DND-41 (cell line): ENCODE results near the gene STRN4.

ENCODE experiments used
- ATAC-seq: fragments of 200-7000 bp; cut with Tn5 transposase; 3 replicates; pipeline ENCODE4 v1.9.1; 2021; ENCODE audit warnings: low read depth; ENCODE audit not compliant: insufficient read depth
- DNase-seq: peaks from one replicate; pipeline ENCODE4 v3.0.0-alpha.2; 2020
- H2AFZ ChIP-seq: 2 replicates; pipeline ENCODE4 v1.6.0; 2012; ENCODE audit warnings: low read depth, low read length
- H3K27ac ChIP-seq: 2 replicates; pipeline ENCODE4 v1.5.1; 2012; ENCODE audit warnings: low read length, inconsistent platforms
- H3K27me3 ChIP-seq: fragments of 200-600 bp; sonication (generic); 2 replicates; pipeline ENCODE4 v1.6.0; 2012; ENCODE audit warnings: low read length, mild to moderate bottlenecking, inconsistent platforms; ENCODE audit not compliant: insufficient read depth, poor library complexity
- H3K36me3 ChIP-seq: 2 replicates; pipeline ENCODE4 v1.5.1; 2012; ENCODE audit warnings: low read length, inconsistent platforms; ENCODE audit not compliant: insufficient read depth
- H3K4me1 ChIP-seq: 2 replicates; pipeline ENCODE4 v1.5.1; 2012; ENCODE audit warnings: mild to moderate bottlenecking, low read length; ENCODE audit not compliant: insufficient read depth
- H3K4me2 ChIP-seq: 2 replicates; pipeline ENCODE4 v1.6.0; 2012; ENCODE audit warnings: mild to moderate bottlenecking, moderate library complexity, low read length, inconsistent platforms; ENCODE audit not compliant: insufficient read depth
- H3K4me3 ChIP-seq, 2 experiments: fragments of 200-600 bp in 1 of 2; shearing (Covaris generic) in 1 of 2; 2 replicates each; pipeline ENCODE4 v1.5.1; 2012 to 2016; ENCODE audit warnings: inconsistent platforms in 2 of 2, low read length in 2 of 2, mild to moderate bottlenecking in 2 of 2, low read depth in 1 of 2, moderate library complexity in 1 of 2
- H3K79me2 ChIP-seq: 2 replicates; pipeline ENCODE4 v1.6.0; 2012; ENCODE audit warnings: low read length, inconsistent platforms; ENCODE audit not compliant: insufficient read depth
- H3K9ac ChIP-seq: 2 replicates; pipeline ENCODE4 v1.6.0; 2012; ENCODE audit warnings: low read depth, mild to moderate bottlenecking, inconsistent platforms, low read length, moderate library complexity
- H3K9me3 ChIP-seq: 2 replicates; pipeline ENCODE4 v1.5.1; 2012; ENCODE audit warnings: low read length, moderate library complexity, mild to moderate bottlenecking, inconsistent platforms; ENCODE audit not compliant: insufficient read depth, severe bottlenecking
- H4K20me1 ChIP-seq: 2 replicates; pipeline ENCODE4 v1.6.0; 2012; ENCODE audit warnings: low read length; ENCODE audit not compliant: insufficient read depth
- CTCF ChIP-seq: IDR thresholded peaks from 2 replicates; pipeline ENCODE4 v1.5.1; 2012; ENCODE audit warnings: borderline replicate concordance, low read length, moderate library complexity, mild to moderate bottlenecking; ENCODE audit not compliant: poor library complexity, severe bottlenecking; ENCODE audit errors: extremely low read depth
- EZH2 ChIP-seq: IDR thresholded peaks from 3 replicates; pipeline ENCODE4 v1.6.1; 2012; ENCODE audit warnings: borderline replicate concordance, low read depth, mild to moderate bottlenecking, moderate library complexity, low read length, inconsistent platforms; ENCODE audit not compliant: severe bottlenecking

STRN4 gene

GRCh38 chr19:46710687-46711086 is 35.6 kb downstream of the STRN4 start:
- no peak overlapping the region for H2AFZ ChIP-seq
- no peak for TF ChIP-seq EZH2
- TF ChIP-seq CTCF = no peak
- H3K4me3 ChIP-seq = no peak overlapping the region
- ATAC-seq (no peak), DNase-seq (peak; percentile 25)
- H3K4me1 ChIP-seq = peaks cover 23% of the 10 kb centered on the region
- peaks cover 18% of the 10 kb centered on the region; the same call in 1 of the 2 replicates for H4K20me1 ChIP-seq
- H3K9me3 ChIP-seq = no peaks in the 10 kb centered on the region
- no peaks in the 10 kb centered on the region for H3K27me3 ChIP-seq
- H3K79me2 ChIP-seq = peaks cover 38% of the 10 kb centered on the region
- no peak overlapping the region for H3K4me2 ChIP-seq
- H3K9ac ChIP-seq = no peak overlapping the region
- peaks cover 65% of the 10 kb centered on the region for H3K36me3 ChIP-seq
- H3K27ac ChIP-seq = no peak overlapping the region

GRCh38 chr19:46704379-46705076 is 41.7 kb downstream of the STRN4 start:
- ATAC-seq (peak; percentile 86), DNase-seq (peak; percentile 81)
- no peak overlapping the region for H2AFZ ChIP-seq
- H3K27ac ChIP-seq = peak overlapping the region; percentile 39; the same call in 1 of the 2 replicates
- peaks cover 88% of the 10 kb centered on the region for H3K36me3 ChIP-seq
- H3K79me2 ChIP-seq = peaks cover 8% of the 10 kb centered on the region
- H3K4me3 ChIP-seq = no peak overlapping the region
- H3K4me2 ChIP-seq = no peak overlapping the region
- no peaks in the 10 kb centered on the region for H3K4me1 ChIP-seq
- no peaks in the 10 kb centered on the region for H3K9me3 ChIP-seq
- peak; percentile 95 for TF ChIP-seq CTCF
- no peak for TF ChIP-seq EZH2
- no peak overlapping the region for H3K9ac ChIP-seq
- peaks cover 21% of the 10 kb centered on the region for H4K20me1 ChIP-seq
- H3K27me3 ChIP-seq = no peaks in the 10 kb centered on the region

GRCh38 chr19:46700704-46701103 is 45.5 kb downstream of the STRN4 start:
- Histone ChIP-seq H3K36me3 (peaks cover 90% of the 10 kb centered on the region), H2AFZ (no peak overlapping the region), H3K27ac (no peak overlapping the region), H3K27me3 (no peaks in the 10 kb centered on the region), H3K4me1 (no peaks in the 10 kb centered on the region), H3K9ac (no peak overlapping the region), H3K79me2 (peaks cover 7% of the 10 kb centered on the region), H4K20me1 (peaks cover 33% of the 10 kb centered on the region), H3K9me3 (no peaks in the 10 kb centered on the region), H3K4me3 (no peak overlapping the region), H3K4me2 (no peak overlapping the region)
- no peak for ATAC-seq
- TF ChIP-seq EZH2 (no peak), CTCF (no peak)
- DNase-seq = no peak
